Astrocyte (in vitro differentiated cells and primary cell): ENCODE data around the gene MCOLN1. TPM values are rescaled to one million over a fixed set of nuclear protein-coding genes. Genes with fewer than 3 reads are reported as not detected.

ENCODE experiments used
- DNase-seq: peaks from one replicate; pipeline ENCODE4 v3.0.0-alpha.2; 2010; ENCODE audit warnings: low read depth
- FAIRE-seq: peaks from 2 replicates; lab custom pipeline; 2011; peaks lifted over from hg19 to GRCh38; lab: Jason Lieb, UNC
- H2AFZ ChIP-seq: 2 replicates; pipeline ENCODE4 v1.6.0; 2012; ENCODE audit warnings: low read depth, low read length, inconsistent platforms
- H3K27ac ChIP-seq: 2 replicates; pipeline ENCODE4 v1.5.1; 2011; ENCODE audit warnings: low read depth, low read length, inconsistent platforms
- H3K27me3 ChIP-seq: 2 replicates; pipeline ENCODE4 v1.6.0; 2011; ENCODE audit warnings: low read length, inconsistent platforms; ENCODE audit not compliant: insufficient read depth
- H3K36me3 ChIP-seq: 2 replicates; pipeline ENCODE4 v1.5.1; 2011; ENCODE audit warnings: low read length, inconsistent platforms; ENCODE audit not compliant: insufficient read depth
- H3K4me1 ChIP-seq: 2 replicates; pipeline ENCODE4 v1.5.1; 2011; ENCODE audit warnings: low read length, inconsistent platforms; ENCODE audit not compliant: insufficient read depth
- H3K4me2 ChIP-seq: 2 replicates; pipeline ENCODE4 v1.6.0; 2012; ENCODE audit warnings: low read length, inconsistent platforms
- H3K4me3 ChIP-seq: 2 replicates; pipeline ENCODE4 v1.5.1; 2011; ENCODE audit warnings: low read depth, mild to moderate bottlenecking, low read length, inconsistent platforms; ENCODE audit not compliant: insufficient read depth
- H3K79me2 ChIP-seq: 2 replicates; pipeline ENCODE4 v1.6.0; 2012; ENCODE audit warnings: mild to moderate bottlenecking, low read length, inconsistent platforms; ENCODE audit not compliant: insufficient read depth
- H3K9ac ChIP-seq: 2 replicates; pipeline ENCODE4 v1.6.0; 2012; ENCODE audit warnings: mild to moderate bottlenecking, low read length, inconsistent platforms
- H3K9me3 ChIP-seq: 2 replicates; pipeline ENCODE4 v1.5.1; 2012; ENCODE audit warnings: low read depth, mild to moderate bottlenecking, low read length, inconsistent platforms; ENCODE audit not compliant: insufficient read depth
- H4K20me1 ChIP-seq: 2 replicates; pipeline ENCODE4 v1.6.0; 2012; ENCODE audit warnings: low read length, inconsistent platforms; ENCODE audit not compliant: insufficient read depth
- H3K27ac Mint-ChIP-seq: one replicate; pipeline ENCODE4 v1.8.0; 2021; ENCODE audit warnings: mild to moderate bottlenecking, mixed read lengths; ENCODE audit not compliant: unreplicated experiment
- H3K27me3 Mint-ChIP-seq: one replicate; pipeline ENCODE4 v1.8.0; 2021; ENCODE audit warnings: low read depth, mixed read lengths; ENCODE audit not compliant: unreplicated experiment
- H3K36me3 Mint-ChIP-seq: one replicate; pipeline ENCODE4 v1.8.0; 2021; ENCODE audit warnings: low read depth, mixed read lengths; ENCODE audit not compliant: unreplicated experiment
- H3K4me1 Mint-ChIP-seq: one replicate; pipeline ENCODE4 v1.8.0; 2021; ENCODE audit warnings: low read depth, mixed read lengths; ENCODE audit not compliant: unreplicated experiment
- H3K4me3 Mint-ChIP-seq: one replicate; pipeline ENCODE4 v1.8.0; 2021; ENCODE audit warnings: mild to moderate bottlenecking, moderate library complexity, mixed read lengths; ENCODE audit not compliant: unreplicated experiment
- H3K9me3 Mint-ChIP-seq: one replicate; pipeline ENCODE4 v1.8.0; 2021; ENCODE audit warnings: mild to moderate bottlenecking, mixed read lengths; ENCODE audit not compliant: unreplicated experiment
- EZH2 ChIP-seq: IDR thresholded peaks from 2 replicates; pipeline ENCODE4 v1.6.1; 2012; ENCODE audit warnings: mild to moderate bottlenecking, low read length, inconsistent platforms; ENCODE audit not compliant: insufficient read depth
- total RNA-seq: library from RNA; stranded (reverse); gene quantifications from 2 replicates; pipeline ENCODE4 v1.2.1, GENCODE V29; 2021
- TF ChIP-seq, protein P1 (sequence below): IDR thresholded peaks from 2 replicates; pipeline ENCODE4 v1.5.1; 2011; ENCODE audit warnings: low read depth, mild to moderate bottlenecking, inconsistent platforms, low read length, moderate library complexity; ENCODE audit not compliant: insufficient read depth

MCOLN1 gene
- total RNA-seq, 1 donor from 2014 or later = 26.2 TPM

DNA sequence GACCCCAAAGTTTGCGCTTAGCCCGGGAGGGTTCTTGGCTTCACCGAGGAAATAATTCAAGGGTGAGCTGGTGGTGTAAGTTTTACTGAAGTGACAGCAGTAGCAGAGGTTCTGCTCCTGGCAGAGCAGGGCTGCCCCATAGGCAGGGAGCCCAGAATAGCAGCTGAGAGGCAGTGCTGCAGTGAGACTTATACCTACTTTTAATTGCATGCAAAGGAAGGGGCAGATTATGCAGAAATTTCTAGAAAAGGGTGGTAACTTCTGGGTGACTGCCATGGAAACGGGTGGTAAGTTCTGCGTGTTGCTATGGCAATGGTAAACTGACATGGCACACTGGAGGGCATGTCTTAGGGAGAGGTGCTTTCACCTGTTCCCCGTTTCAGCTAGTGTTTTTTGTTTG lies 55.7 kb downstream of the MCOLN1 start:
- TF ChIP-seq, protein P1, sequence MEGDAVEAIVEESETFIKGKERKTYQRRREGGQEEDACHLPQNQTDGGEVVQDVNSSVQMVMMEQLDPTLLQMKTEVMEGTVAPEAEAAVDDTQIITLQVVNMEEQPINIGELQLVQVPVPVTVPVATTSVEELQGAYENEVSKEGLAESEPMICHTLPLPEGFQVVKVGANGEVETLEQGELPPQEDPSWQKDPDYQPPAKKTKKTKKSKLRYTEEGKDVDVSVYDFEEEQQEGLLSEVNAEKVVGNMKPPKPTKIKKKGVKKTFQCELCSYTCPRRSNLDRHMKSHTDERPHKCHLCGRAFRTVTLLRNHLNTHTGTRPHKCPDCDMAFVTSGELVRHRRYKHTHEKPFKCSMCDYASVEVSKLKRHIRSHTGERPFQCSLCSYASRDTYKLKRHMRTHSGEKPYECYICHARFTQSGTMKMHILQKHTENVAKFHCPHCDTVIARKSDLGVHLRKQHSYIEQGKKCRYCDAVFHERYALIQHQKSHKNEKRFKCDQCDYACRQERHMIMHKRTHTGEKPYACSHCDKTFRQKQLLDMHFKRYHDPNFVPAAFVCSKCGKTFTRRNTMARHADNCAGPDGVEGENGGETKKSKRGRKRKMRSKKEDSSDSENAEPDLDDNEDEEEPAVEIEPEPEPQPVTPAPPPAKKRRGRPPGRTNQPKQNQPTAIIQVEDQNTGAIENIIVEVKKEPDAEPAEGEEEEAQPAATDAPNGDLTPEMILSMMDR = no peak
- TF ChIP-seq EZH2 = no peak
- H3K4me2 ChIP-seq = no peak overlapping the region
- H3K27ac Mint-ChIP-seq = no peak overlapping the region
- no peaks in the 10 kb centered on the region for H3K36me3 ChIP-seq
- no peak overlapping the region for H3K4me3 Mint-ChIP-seq
- H3K27me3 ChIP-seq = peaks cover 12% of the 10 kb centered on the region
- H3K79me2 ChIP-seq = no peaks in the 10 kb centered on the region
- H3K4me1 Mint-ChIP-seq = no peaks in the 10 kb centered on the region
- H3K9ac ChIP-seq = no peak overlapping the region
- H3K9me3 Mint-ChIP-seq = no peaks in the 10 kb centered on the region
- H4K20me1 ChIP-seq = no peaks in the 10 kb centered on the region
- DNase-seq = no peak
- no peak overlapping the region for H3K4me3 ChIP-seq
- H2AFZ ChIP-seq = no peak overlapping the region
- no peaks in the 10 kb centered on the region for H3K36me3 Mint-ChIP-seq
- H3K9me3 ChIP-seq = no peaks in the 10 kb centered on the region
- H3K4me1 ChIP-seq = no peaks in the 10 kb centered on the region
- H3K27ac ChIP-seq = no peak overlapping the region
- no peak for FAIRE-seq
- H3K27me3 Mint-ChIP-seq = peaks cover 53% of the 10 kb centered on the region

DNA sequence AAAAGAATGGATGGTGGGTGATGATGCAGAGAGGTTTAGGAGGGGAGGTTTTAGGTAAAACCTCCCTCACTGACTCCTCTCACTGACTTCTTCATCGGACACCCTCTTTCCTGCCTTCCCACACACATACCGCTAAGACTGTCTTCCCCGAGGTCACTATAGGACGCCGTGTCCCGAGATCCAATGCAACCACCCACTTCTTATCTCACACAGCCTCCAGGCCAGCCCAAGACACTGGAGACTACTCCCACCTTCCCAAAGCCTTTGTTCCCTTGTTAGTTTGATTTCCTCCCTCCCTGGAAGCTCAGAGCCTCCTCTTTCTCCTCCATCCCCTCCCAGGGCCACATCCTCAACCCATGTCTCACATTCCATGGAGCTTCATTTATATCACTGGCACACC lies 56.8 kb downstream of the MCOLN1 start:
- no peaks in the 10 kb centered on the region for H3K36me3 Mint-ChIP-seq
- H3K9me3 Mint-ChIP-seq = no peaks in the 10 kb centered on the region
- no peaks in the 10 kb centered on the region for H4K20me1 ChIP-seq
- no peak overlapping the region for H3K27ac ChIP-seq
- H3K27me3 ChIP-seq = peaks cover 12% of the 10 kb centered on the region
- FAIRE-seq (no peak), DNase-seq (no peak)
- H3K36me3 ChIP-seq = no peaks in the 10 kb centered on the region
- H3K4me3 Mint-ChIP-seq = no peak overlapping the region
- H3K9me3 ChIP-seq = no peaks in the 10 kb centered on the region
- H3K4me2 ChIP-seq = no peak overlapping the region
- no peaks in the 10 kb centered on the region for H3K4me1 Mint-ChIP-seq
- H3K4me1 ChIP-seq = no peaks in the 10 kb centered on the region
- no peak overlapping the region for H3K4me3 ChIP-seq
- H3K27ac Mint-ChIP-seq = no peak overlapping the region
- TF ChIP-seq, protein P1 = no peak
- TF ChIP-seq EZH2 = no peak
- no peaks in the 10 kb centered on the region for H3K79me2 ChIP-seq
- H3K27me3 Mint-ChIP-seq = peaks cover 54% of the 10 kb centered on the region
- no peak overlapping the region for H3K9ac ChIP-seq
- no peak overlapping the region for H2AFZ ChIP-seq

DNA sequence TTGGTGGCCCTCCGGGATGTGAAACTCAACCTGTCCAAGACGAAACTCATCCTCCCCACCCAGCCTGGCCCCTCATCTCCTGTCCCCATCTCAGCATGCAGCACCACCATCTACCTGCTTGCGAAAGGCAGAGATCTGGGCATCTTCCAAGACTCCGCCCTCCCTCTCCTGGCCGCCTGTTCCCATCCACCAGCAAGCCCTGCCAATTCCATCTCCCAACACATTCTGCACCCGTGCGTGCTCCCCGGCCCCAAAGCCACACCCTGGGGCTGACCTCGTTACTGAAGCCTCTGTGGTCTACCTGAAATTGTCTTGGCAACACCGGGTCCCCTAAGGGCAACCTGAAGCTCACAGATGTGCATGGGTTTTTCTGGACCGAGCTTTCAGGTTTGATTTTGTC lies 60.0 kb downstream of the MCOLN1 start:
- no peak overlapping the region for H3K4me3 ChIP-seq
- Mint-ChIP-seq H3K4me3 (no peak overlapping the region), H3K4me1 (no peaks in the 10 kb centered on the region), H3K9me3 (no peaks in the 10 kb centered on the region), H3K27me3 (peaks cover 51% of the 10 kb centered on the region), H3K27ac (no peak overlapping the region), H3K36me3 (no peaks in the 10 kb centered on the region)
- H3K79me2 ChIP-seq = no peaks in the 10 kb centered on the region
- DNase-seq (no peak), FAIRE-seq (no peak)
- H3K4me2 ChIP-seq = no peak overlapping the region
- no peaks in the 10 kb centered on the region for H3K9me3 ChIP-seq
- no peak overlapping the region for H3K9ac ChIP-seq
- H4K20me1 ChIP-seq = no peaks in the 10 kb centered on the region
- H3K36me3 ChIP-seq = no peaks in the 10 kb centered on the region
- H3K27ac ChIP-seq = no peak overlapping the region
- H2AFZ ChIP-seq = no peak overlapping the region
- TF ChIP-seq, protein P1 = no peak
- TF ChIP-seq EZH2 = no peak
- H3K27me3 ChIP-seq = peaks cover 5% of the 10 kb centered on the region
- no peaks in the 10 kb centered on the region for H3K4me1 ChIP-seq

Other genes starting within 250 kb of the MCOLN1 start
- 7.9 and 9.2 TPM in 2 replicates for gene INSR, start 228.2 kb upstream of the MCOLN1 start, total RNA-seq
- 44.6 and 45.2 TPM in 2 replicates for gene ARHGEF18, start 173.7 kb upstream of the MCOLN1 start, total RNA-seq
- 1.7 and 2.2 TPM in 2 replicates for gene PEX11G, start 33.6 kb upstream of the MCOLN1 start, total RNA-seq
- 39.8 and 41.1 TPM in 2 replicates for gene ZNF358, start 6.5 kb upstream of the MCOLN1 start, total RNA-seq
- 81.9 and 90.2 TPM in 2 replicates for gene PNPLA6, start 13.1 kb downstream of the MCOLN1 start, total RNA-seq
- 2.8 and 4.1 TPM in 2 replicates for gene CAMSAP3, start 73.2 kb downstream of the MCOLN1 start, total RNA-seq
- gene XAB2, start 106.9 kb downstream of the MCOLN1 start, total RNA-seq = 28.1 and 30.4 TPM in 2 replicates
- 94.1 and 95.8 TPM in 2 replicates for gene PET100, start 107.2 kb downstream of the MCOLN1 start, total RNA-seq
- gene PCP2, start 111.1 kb downstream of the MCOLN1 start, total RNA-seq = not detected in 2 replicates
- 48.6 and 49.6 TPM in 2 replicates for gene STXBP2, start 114.5 kb downstream of the MCOLN1 start, total RNA-seq
- not detected in 2 replicates for gene RETN, start 146.4 kb downstream of the MCOLN1 start, total RNA-seq
- gene MCEMP1, start 154.5 kb downstream of the MCOLN1 start, total RNA-seq = not detected in 2 replicates
- gene TRAPPC5, start 158.2 kb downstream of the MCOLN1 start, total RNA-seq = 110 and 121 TPM in 2 replicates
- gene FCER2, start 179.5 kb downstream of the MCOLN1 start, total RNA-seq = not detected in 2 replicates
- not detected in 2 replicates for gene CLEC4G, start 209.5 kb downstream of the MCOLN1 start, total RNA-seq
- not detected in 2 replicates for gene CD209, start 224.9 kb downstream of the MCOLN1 start, total RNA-seq
- not detected in 2 replicates for gene CLEC4M, start 240.6 kb downstream of the MCOLN1 start, total RNA-seq